Measurements from ENCODE around the gene PSPN.
"Not testable (repeated sequence)": the region's sequence is repeated elsewhere in the genome, so short reads cannot be mapped to it uniquely, and the experiment has no call there.

PSPN gene

GRCh38 chr19:6402837-6403608 is 27.3 kb upstream of the PSPN start:
- DNase-seq, result no peak

DNA sequence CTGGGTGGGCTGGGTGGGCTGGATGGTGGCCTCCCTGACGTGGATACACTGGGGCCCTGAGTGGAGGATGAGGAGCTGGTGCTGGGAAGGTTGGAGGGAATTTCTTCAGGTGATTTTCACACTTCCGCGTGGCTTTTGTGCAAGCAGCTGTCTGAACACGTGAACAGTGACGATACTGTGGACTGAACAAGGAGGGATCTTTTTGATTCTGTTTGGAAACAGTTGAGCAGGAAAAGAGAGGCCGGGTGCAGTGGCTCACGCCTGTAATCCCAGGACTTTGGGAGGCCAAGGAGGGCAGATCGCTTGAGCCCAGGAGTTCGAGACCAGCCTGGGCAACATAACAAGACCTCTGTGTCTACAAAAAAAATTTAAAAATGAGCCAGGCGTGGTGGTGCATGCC is 26.3 kb upstream of the PSPN start:
- no peak for DNase-seq

- DNase-seq, result not testable (repeated sequence)
These were observed 24.6 kb upstream of the PSPN start for GRCh38 chr19:6400062-6400944.

GRCh38 chr19:6396305-6396704 is 20.6 kb upstream of the PSPN start:
- DNase-seq, result no peak

DNA sequence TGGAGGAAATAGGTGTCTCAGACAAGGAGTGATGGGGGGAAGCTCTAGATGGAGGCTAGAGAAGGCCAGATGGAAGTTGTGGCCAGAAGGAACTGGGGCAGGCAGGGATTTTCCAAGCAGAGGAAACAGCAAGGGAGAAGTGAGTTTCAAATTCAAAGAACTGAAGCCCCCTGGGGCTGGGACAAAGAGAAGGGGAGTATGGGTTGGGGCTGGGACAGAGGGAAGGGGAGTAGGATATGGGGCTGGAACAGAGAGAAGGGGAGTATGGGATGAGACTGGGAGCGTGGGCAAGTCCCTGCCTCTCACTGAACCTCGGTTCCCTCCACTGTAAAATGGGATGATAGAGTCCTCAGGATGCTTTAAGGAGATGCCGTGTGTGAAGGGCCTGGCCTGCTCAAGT is 19.1 kb upstream of the PSPN start:
- no peak for DNase-seq

- DNase-seq, result peak; percentile 70
These were observed 18.3 kb upstream of the PSPN start for GRCh38 chr19:6393983-6394412.

GRCh38 chr19:6393074-6393982 is 17.6 kb upstream of the PSPN start, which contains the start of gene GTF2F1:
TSS of gene GTF2F1 (minus strand) at chr19:6393164. CDS start at chr19:6392995, 169 bp downstream.
- DNase-seq, result peak; percentile 92

- no peak for DNase-seq
These were observed 16.7 kb upstream of the PSPN start for GRCh38 chr19:6392221-6393073.

DNA sequence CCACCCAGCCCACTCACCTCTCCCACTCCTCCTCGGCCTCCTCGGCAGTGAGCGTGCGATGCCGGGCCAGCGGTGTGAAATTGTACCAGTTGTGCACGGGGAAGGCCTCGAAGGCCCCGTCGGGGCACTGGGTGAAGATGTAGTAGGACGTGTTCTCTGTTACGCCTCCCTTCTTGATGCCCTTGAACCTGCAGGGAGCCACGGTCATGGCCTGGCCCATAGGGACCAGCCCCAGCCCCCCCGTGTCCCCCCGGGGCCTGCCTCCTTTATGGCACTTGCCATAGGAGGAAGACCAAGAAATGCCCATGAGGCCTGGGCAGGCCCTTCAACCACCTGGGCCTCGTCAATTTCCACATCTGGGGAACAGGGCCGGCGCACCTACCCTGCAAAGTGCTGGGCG is 11.6 kb upstream of the PSPN start:
- no peak for DNase-seq

DNA sequence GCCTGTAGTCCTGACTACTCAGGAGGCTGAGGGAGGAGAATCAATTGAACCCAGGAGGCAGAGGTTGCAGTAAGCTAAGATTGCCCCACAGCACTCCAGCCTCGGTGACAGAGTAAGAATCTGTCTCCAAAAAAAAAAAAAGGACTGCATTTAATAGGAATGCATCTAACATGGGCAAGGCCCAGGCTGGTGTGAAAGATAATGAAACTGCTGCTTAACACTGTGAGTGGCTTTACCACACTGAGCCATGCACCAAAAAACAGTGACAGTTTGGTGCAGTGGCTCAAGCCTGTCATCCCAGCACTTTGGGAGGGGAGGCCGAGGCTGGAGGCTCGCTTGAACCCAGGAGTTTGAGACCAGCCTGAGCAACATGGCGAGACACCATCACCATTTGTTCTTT is 8.6 kb upstream of the PSPN start:
- no peak for DNase-seq

- no peak for DNase-seq
These were observed 7.5 kb upstream of the PSPN start for GRCh38 chr19:6383188-6383587.

- DNase-seq, result no peak
These were observed 5.5 kb upstream of the PSPN start for GRCh38 chr19:6381030-6381750.

- DNase-seq, result no peak
These were observed 4.0 kb upstream of the PSPN start for GRCh38 chr19:6379744-6380143.

GRCh38 chr19:6378486-6378885 is 2.8 kb upstream of the PSPN start:
- DNase-seq, result no peak

DNA sequence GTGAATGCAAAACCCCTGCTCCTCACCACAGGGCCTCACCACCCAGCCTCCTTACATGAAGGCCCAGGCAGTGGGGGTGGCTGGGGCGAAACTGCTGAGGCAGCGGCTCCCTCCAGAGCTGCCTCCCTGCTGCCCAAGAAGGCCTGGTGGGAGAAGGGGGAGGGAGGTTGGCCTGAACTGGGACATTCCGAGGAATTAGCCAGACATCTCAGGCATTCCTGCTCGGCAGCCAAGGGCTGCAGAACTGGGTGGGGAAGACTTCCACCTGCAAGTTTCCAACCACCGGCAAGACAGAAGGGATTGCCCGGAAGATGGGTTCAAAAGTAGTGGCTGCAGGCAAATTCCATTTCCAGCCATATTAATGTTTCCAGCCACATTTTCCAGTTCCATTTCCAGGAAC is 2.3 kb upstream of the PSPN start:
- no peak for DNase-seq

GRCh38 chr19:6376512-6377190 is 918 bp upstream of the PSPN start:
- DNase-seq, result no peak

DNA sequence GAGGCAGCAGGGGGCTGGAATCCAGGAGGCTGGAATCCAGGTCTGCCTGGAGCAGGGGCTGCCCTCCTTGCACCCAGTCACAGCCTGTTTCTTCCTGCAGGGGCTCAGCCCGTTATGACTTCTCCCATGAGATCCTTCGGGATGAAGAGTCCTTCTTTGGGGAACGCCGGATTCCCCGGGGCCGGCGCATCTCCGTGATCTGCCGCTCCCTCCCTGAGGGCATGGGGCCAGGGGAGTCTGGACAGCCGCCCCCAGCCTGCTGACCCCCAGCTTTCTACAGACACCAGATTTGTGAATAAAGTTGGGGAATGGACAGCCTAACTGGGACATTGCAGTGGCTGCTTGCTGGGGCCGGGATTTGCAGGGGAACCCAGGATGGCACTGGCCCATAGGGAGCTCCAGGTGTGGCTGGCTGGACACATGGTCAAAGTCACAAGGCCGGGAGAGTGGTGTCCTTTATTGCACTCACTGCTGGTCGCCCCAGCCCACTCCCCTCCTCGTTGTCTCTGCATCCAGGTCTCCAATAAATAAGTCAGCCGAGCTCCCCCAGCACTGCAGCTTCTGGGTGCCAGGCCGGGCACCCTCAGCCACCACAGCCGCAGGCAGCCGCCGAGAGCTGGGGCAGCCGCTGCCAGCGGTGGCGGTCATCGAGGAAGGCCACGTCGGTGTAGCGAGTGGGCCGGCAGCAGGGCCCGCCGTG is 872 bp downstream of the PSPN start:
- DNase-seq, result no peak

DNA sequence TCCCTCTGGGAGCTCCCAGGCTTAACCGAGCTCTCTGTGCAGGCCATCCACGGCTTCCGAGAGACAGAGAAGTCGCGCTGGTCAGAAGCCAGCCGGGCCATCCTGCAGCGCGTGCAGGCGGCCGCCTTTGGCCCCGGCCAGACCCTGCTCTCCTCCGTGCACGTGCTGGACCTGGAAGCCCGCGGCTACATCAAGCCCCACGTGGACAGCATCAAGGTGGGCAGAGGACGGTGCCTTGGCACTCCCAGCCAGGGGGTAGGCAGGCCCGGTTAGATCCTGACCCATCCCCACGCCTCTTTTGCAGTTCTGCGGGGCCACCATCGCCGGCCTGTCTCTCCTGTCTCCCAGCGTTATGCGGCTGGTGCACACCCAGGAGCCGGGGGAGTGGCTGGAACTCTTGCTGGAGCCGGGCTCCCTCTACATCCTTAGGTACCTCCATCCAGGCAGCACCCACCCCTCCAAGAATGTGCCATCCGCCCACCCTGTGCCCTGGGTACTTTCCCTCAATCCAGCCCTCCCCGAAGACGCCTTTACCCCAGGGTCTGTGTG is 1.5 kb downstream of the PSPN start:
- no peak for DNase-seq

DNA sequence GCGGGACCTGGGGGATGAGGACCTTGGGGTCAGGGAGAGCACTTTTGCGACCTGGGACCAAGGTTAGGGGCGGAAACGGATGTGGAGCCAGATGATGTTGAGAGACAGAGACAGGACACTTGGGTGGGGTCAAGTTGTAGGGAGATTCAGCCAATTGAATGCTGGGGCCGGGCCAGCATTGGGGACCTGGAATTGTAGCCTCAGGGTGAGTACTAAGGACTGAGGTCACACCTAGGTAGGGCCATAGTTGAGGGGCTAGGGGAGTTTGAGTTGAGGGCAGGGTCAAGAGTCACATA is 2.0 kb downstream of the PSPN start:
- no peak for DNase-seq

All from stimulated activated CD4-positive, alpha-beta T cell treated with anti-CD3 and anti-CD28 coated beads, Interleukin-12 subunit alpha, Interleukin-12 subunit beta, amount 100 ng/mL, for 4 hours (primary cell).